ENCODE results near the gene TMEM151B. TPM values are rescaled to one million over a fixed set of nuclear protein-coding genes. Genes with fewer than 3 reads are reported as not detected.
"Not testable (repeated sequence)": the region's sequence is repeated elsewhere in the genome, so short reads cannot be mapped to it uniquely, and the experiment has no call there.

Gene TMEM151B
- total RNA-seq: 0.10 TPM

- DNase-seq: no peak
Measured at GRCh38 chr6:44269921-44270525, at the start of gene TMEM151B. Gene TMEM151B (plus strand): TSS chr6:44270450. CDS start chr6:44270743, 293 bp downstream.

- no peak for DNase-seq
Measured at GRCh38 chr6:44220913-44221290, 49.3 kb upstream of the TMEM151B start.

GRCh38 chr6:44221291-44221960, 48.8 kb upstream of the TMEM151B start:
- peak; percentile 29 for DNase-seq

- DNase-seq: no peak
Measured at GRCh38 chr6:44221961-44222335, 48.3 kb upstream of the TMEM151B start.

GRCh38 chr6:44222486-44223318, 47.5 kb upstream of the TMEM151B start:
- no peak for DNase-seq

GRCh38 chr6:44223319-44224028, 46.8 kb upstream of the TMEM151B start, which contains the start of gene SLC29A1:
Gene SLC29A1 (plus strand): TSS chr6:44223595. CDS start chr6:44227314, 3,719 bp downstream.
- peak; percentile 39 for DNase-seq

GRCh38 chr6:44224029-44224964, 46.0 kb upstream of the TMEM151B start:
- no peak for DNase-seq

GRCh38 chr6:44224965-44225305, 45.3 kb upstream of the TMEM151B start:
- DNase-seq: no peak

- DNase-seq: no peak
Measured at GRCh38 chr6:44225579-44226325, 44.5 kb upstream of the TMEM151B start.

- DNase-seq: no peak
Measured at GRCh38 chr6:44226368-44227147, 43.7 kb upstream of the TMEM151B start.

- DNase-seq: no peak
Measured at GRCh38 chr6:44227148-44227793, 43.0 kb upstream of the TMEM151B start.

- DNase-seq: no peak
Measured at GRCh38 chr6:44228031-44228430, 42.2 kb upstream of the TMEM151B start.

- DNase-seq: no peak
Measured at GRCh38 chr6:44228433-44228832, 41.8 kb upstream of the TMEM151B start.

GRCh38 chr6:44228836-44229235, 41.4 kb upstream of the TMEM151B start:
- DNase-seq: no peak

GRCh38 chr6:44229376-44230033, 40.7 kb upstream of the TMEM151B start:
- no peak for DNase-seq

- DNase-seq: no peak
Measured at GRCh38 chr6:44230034-44230675, 40.1 kb upstream of the TMEM151B start.

GRCh38 chr6:44231426-44231825, 38.8 kb upstream of the TMEM151B start:
- not testable (repeated sequence) for DNase-seq

All from skin of body (tissue), 2 donors.